Endothelial cell of hepatic sinusoid (primary cell): ENCODE results near the gene RNU4-1.
"Not testable (repeated sequence)": the region's sequence is repeated elsewhere in the genome, so short reads cannot be mapped to it uniquely, and the experiment has no call there.

Experiments
- in situ Hi-C: cut with HindIII; loops from 2 replicates; pipeline ENCODE4 v1.10.0; 2017; ENCODE audit warnings: low sequenced_read_pairs

Gene RNU4-1

GRCh38 chr12:120292661-120293531 lies at the start of gene RNU4-1:
Gene RNU4-1 (minus strand): TSS chr12:120293237.
- in situ Hi-C loops, result no loop called here

- in situ Hi-C loops, result no loop called here
These were observed 49.4 kb upstream of the RNU4-1 start for GRCh38 chr12:120342175-120343038.

- in situ Hi-C loops, result no loop called here
These were observed 46.2 kb upstream of the RNU4-1 start for GRCh38 chr12:120339256-120339655.

- in situ Hi-C loops, result no loop called here
These were observed 44.7 kb upstream of the RNU4-1 start for GRCh38 chr12:120337730-120338129.

GRCh38 chr12:120336392-120336791 lies 43.4 kb upstream of the RNU4-1 start:
- in situ Hi-C loops, result not testable (repeated sequence)

GRCh38 chr12:120335447-120335846 lies 42.4 kb upstream of the RNU4-1 start:
- in situ Hi-C loops, result not testable (repeated sequence)

- in situ Hi-C loops, result no loop called here
These were observed 39.5 kb upstream of the RNU4-1 start for GRCh38 chr12:120332523-120332922.

GRCh38 chr12:120332041-120332440 lies 39.0 kb upstream of the RNU4-1 start:
- in situ Hi-C loops, result no loop called here

GRCh38 chr12:120331390-120331789 lies 38.4 kb upstream of the RNU4-1 start:
- in situ Hi-C loops, result no loop called here

- in situ Hi-C loops, result loop anchor here (10.0 kb wide), 1 partner anchor 57 kb away; no protein-coding TSS in a partner anchor
These were observed 35.2 kb upstream of the RNU4-1 start for GRCh38 chr12:120328228-120328627.

GRCh38 chr12:120327593-120327992 lies 34.6 kb upstream of the RNU4-1 start, which contains the start of gene PLA2G1B:
Gene PLA2G1B (minus strand): TSS chr12:120327779. CDS start chr12:120327753, 26 bp downstream.
- in situ Hi-C loops, result loop anchor here (10.0 kb wide), 1 partner anchor 57 kb away; no protein-coding TSS in a partner anchor

GRCh38 chr12:120324841-120325417 lies 31.9 kb upstream of the RNU4-1 start:
- in situ Hi-C loops, result loop anchor here (10.0 kb wide), 1 partner anchor 60 kb away; no protein-coding TSS in a partner anchor

- in situ Hi-C loops, result loop anchor here (10.0 kb wide), 1 partner anchor 61 kb away; no protein-coding TSS in a partner anchor
These were observed 30.7 kb upstream of the RNU4-1 start for GRCh38 chr12:120323772-120324171.

GRCh38 chr12:120321382-120322202 lies 28.6 kb upstream of the RNU4-1 start:
- in situ Hi-C loops, result loop anchor here (10.0 kb wide), 1 partner anchor 63 kb away; no protein-coding TSS in a partner anchor

- in situ Hi-C loops, result no loop called here
These were observed 24.4 kb upstream of the RNU4-1 start for GRCh38 chr12:120317224-120318105.

GRCh38 chr12:120316798-120317223 lies 23.8 kb upstream of the RNU4-1 start:
- in situ Hi-C loops, result no loop called here

- in situ Hi-C loops, result no loop called here
These were observed 21.2 kb upstream of the RNU4-1 start for GRCh38 chr12:120314220-120314619.

GRCh38 chr12:120301962-120302815 lies 9.2 kb upstream of the RNU4-1 start, which contains the start of gene SIRT4:
Gene SIRT4 (plus strand): TSS chr12:120302321. CDS start chr12:120303562, 1,241 bp downstream.
- in situ Hi-C loops, result loop anchor here (5.0 kb wide), 1 partner anchor 235 kb away; no protein-coding TSS in a partner anchor
